HG03064 (cell line): ENCODE measurements around the gene TLCD4.
"Not testable (repeated sequence)": the region's sequence is repeated elsewhere in the genome, so short reads cannot be mapped to it uniquely, and the experiment has no call there.

Experiments
- ATAC-seq: cut with Tn5 transposase; IDR thresholded peaks from one replicate; pipeline ENCODE4 v1.9.1; 2021; ENCODE audit warnings: low read depth; ENCODE audit not compliant: unreplicated experiment

The TLCD4 gene

DNA sequence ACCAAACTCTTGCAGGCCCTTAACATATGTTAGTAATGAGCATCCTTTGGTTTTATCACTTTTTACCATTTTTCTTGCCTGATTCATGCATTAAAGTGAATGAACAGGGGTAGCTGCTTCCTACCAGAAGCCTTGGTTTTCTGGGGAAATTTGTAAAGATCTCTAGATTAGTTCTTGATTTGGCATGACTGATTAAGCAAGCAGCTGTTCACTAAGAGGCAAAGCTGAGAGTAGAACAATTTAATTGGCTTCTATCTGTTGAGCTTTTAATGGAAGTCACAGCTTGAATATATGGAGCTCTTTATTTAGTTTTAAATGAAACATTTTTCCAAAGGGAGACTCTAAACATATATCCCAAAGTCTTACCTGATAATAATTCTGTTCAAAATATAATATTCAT, 23.6 kb downstream of the TLCD4 start:
- no peak for ATAC-seq

DNA sequence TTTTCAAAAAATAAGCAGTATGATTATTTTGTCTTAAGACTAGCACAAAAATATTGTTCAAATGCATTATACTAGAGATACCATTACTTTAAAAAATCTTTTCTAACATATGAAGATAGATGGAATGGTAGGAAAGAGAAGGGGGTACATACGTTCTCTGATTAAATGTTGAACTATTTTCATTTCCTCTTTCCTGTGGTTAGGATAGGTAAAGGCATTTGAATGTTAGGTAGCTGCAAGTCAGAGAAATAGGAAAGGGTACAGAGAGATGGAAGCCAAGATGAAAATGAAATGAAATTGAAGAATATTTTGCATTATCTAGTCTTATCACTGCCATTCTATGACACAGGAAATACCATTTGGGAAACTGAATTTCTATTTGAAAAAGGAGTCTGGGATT, 28.3 kb downstream of the TLCD4 start:
- ATAC-seq, result no peak

DNA sequence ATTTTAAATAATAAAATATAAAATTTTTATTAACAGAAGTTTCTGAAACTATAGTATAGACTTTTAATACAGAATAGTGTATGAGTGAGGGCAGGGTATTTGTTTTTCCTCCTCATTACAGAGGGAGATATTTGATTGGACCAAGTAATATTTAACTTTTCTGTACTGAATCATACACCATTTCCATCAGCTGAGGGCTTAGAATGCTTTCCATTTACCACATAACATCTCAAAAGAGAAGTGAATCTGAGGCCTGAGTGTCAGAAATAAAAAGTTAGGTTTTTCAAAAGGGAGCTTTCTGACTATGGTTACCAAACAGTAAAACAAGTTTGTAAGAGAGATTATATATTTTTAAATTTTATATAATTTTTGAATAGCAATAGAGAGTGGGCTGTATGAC, 29.5 kb downstream of the TLCD4 start:
- no peak for ATAC-seq

DNA sequence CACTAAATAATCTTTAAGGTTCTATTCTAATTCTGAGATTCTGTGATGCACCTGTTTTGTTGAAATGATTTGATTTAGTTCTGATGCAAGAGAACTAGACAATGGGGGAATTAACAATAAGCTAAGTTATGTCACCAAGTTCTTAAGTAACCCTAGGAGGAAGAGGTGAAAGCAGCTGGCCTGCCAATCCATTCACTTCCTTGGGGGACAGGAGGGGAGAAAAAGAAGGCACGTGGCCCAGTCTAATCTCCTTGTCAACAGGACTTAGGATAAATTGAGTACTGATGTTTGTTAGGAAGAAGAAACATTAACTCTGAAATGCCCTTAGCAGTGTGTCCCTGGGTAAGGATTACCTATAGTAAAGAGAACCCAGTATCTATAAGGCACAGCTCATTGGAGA, 36.9 kb downstream of the TLCD4 start:
- no peak for ATAC-seq

DNA sequence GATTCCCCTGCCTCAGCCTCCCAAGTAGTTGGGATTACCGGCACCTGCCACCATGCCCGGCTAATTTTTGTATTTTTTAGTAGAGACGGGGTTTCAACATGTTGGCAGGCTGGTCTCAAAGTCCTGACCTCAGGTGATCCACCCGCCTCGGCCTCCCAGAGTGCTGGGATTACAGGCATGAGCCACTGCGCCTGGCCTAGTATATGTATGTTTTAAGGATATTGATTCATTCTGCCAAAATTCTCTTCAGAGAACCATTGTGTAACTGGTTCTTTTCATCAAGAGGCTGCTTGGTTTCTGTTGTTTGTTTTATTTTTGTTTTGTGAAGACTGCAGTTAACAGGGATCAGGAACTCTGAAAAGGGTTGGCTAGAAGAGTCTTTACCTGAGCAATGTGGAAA, 48.4 kb downstream of the TLCD4 start:
- not testable (repeated sequence) for ATAC-seq
